ENCODE measurements around the gene HRG. TPM values are rescaled to one million over a fixed set of nuclear protein-coding genes. Genes with fewer than 3 reads are reported as not detected.

Gene HRG
- total and polyA plus RNA-seq, 2 experiments from 2014 or later = not detected

DNA sequence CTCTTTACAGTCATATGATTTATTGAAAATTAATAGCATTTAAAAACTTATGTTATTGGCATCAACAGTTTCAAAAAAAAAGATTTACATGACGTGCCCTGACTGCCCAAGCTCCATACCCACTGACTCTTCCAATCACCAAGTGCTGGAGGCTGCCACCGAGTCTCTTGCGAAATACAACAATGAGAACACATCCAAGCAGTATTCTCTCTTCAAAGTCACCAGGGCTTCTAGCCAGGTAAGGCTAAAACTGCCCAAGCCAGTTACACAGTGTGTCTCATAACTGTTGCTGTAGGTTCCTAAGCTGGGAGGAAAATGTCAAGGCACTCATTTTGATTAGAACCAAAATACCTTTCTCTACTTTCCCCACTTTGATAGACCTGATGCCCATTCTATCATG, 21.1 kb upstream of the HRG start:
- H3K4me3 ChIP-seq = no peak overlapping the region
- TF ChIP-seq, protein P1, sequence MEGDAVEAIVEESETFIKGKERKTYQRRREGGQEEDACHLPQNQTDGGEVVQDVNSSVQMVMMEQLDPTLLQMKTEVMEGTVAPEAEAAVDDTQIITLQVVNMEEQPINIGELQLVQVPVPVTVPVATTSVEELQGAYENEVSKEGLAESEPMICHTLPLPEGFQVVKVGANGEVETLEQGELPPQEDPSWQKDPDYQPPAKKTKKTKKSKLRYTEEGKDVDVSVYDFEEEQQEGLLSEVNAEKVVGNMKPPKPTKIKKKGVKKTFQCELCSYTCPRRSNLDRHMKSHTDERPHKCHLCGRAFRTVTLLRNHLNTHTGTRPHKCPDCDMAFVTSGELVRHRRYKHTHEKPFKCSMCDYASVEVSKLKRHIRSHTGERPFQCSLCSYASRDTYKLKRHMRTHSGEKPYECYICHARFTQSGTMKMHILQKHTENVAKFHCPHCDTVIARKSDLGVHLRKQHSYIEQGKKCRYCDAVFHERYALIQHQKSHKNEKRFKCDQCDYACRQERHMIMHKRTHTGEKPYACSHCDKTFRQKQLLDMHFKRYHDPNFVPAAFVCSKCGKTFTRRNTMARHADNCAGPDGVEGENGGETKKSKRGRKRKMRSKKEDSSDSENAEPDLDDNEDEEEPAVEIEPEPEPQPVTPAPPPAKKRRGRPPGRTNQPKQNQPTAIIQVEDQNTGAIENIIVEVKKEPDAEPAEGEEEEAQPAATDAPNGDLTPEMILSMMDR (conservative IDR thresholded peaks at IDR 0.05; ENCODE audit: low read depth in 2 of 2) = no peak
- TF ChIP-seq STAT1 (IDR thresholded peaks at IDR 0.05; ENCODE audit: unreplicated experiment) = no peak
- no peak for TF ChIP-seq JUNB (IDR thresholded peaks at IDR 0.05; ENCODE audit: unreplicated experiment)
- TF ChIP-seq EZH2phosphoT487 (IDR thresholded peaks at IDR 0.05; ENCODE audit: unreplicated experiment) = no peak
- no peak for TF ChIP-seq CREB1 (CRISPR knock-in tag; IDR thresholded peaks at IDR 0.05; ENCODE audit: low read depth)
- TF ChIP-seq POLR2AphosphoS5 (IDR thresholded peaks at IDR 0.05; ENCODE audit: low read depth) = no peak
- TF ChIP-seq, protein P2, sequence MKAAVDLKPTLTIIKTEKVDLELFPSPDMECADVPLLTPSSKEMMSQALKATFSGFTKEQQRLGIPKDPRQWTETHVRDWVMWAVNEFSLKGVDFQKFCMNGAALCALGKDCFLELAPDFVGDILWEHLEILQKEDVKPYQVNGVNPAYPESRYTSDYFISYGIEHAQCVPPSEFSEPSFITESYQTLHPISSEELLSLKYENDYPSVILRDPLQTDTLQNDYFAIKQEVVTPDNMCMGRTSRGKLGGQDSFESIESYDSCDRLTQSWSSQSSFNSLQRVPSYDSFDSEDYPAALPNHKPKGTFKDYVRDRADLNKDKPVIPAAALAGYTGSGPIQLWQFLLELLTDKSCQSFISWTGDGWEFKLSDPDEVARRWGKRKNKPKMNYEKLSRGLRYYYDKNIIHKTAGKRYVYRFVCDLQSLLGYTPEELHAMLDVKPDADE (IDR thresholded peaks at IDR 0.05) = no peak
- no peak for TF ChIP-seq ZNF331 (CRISPR knock-in tag; IDR thresholded peaks at IDR 0.05; ENCODE audit: low read depth)
- no peak for TF ChIP-seq ZNF114 (CRISPR knock-in tag; IDR thresholded peaks at IDR 0.05)
- TF ChIP-seq NANOG (IDR thresholded peaks at IDR 0.05; ENCODE audit: borderline replicate concordance) = no peak
- no peak for TF ChIP-seq EZH2 (IDR thresholded peaks at IDR 0.05; ENCODE audit: low read depth, unreplicated experiment)
- TF ChIP-seq, protein P3, sequence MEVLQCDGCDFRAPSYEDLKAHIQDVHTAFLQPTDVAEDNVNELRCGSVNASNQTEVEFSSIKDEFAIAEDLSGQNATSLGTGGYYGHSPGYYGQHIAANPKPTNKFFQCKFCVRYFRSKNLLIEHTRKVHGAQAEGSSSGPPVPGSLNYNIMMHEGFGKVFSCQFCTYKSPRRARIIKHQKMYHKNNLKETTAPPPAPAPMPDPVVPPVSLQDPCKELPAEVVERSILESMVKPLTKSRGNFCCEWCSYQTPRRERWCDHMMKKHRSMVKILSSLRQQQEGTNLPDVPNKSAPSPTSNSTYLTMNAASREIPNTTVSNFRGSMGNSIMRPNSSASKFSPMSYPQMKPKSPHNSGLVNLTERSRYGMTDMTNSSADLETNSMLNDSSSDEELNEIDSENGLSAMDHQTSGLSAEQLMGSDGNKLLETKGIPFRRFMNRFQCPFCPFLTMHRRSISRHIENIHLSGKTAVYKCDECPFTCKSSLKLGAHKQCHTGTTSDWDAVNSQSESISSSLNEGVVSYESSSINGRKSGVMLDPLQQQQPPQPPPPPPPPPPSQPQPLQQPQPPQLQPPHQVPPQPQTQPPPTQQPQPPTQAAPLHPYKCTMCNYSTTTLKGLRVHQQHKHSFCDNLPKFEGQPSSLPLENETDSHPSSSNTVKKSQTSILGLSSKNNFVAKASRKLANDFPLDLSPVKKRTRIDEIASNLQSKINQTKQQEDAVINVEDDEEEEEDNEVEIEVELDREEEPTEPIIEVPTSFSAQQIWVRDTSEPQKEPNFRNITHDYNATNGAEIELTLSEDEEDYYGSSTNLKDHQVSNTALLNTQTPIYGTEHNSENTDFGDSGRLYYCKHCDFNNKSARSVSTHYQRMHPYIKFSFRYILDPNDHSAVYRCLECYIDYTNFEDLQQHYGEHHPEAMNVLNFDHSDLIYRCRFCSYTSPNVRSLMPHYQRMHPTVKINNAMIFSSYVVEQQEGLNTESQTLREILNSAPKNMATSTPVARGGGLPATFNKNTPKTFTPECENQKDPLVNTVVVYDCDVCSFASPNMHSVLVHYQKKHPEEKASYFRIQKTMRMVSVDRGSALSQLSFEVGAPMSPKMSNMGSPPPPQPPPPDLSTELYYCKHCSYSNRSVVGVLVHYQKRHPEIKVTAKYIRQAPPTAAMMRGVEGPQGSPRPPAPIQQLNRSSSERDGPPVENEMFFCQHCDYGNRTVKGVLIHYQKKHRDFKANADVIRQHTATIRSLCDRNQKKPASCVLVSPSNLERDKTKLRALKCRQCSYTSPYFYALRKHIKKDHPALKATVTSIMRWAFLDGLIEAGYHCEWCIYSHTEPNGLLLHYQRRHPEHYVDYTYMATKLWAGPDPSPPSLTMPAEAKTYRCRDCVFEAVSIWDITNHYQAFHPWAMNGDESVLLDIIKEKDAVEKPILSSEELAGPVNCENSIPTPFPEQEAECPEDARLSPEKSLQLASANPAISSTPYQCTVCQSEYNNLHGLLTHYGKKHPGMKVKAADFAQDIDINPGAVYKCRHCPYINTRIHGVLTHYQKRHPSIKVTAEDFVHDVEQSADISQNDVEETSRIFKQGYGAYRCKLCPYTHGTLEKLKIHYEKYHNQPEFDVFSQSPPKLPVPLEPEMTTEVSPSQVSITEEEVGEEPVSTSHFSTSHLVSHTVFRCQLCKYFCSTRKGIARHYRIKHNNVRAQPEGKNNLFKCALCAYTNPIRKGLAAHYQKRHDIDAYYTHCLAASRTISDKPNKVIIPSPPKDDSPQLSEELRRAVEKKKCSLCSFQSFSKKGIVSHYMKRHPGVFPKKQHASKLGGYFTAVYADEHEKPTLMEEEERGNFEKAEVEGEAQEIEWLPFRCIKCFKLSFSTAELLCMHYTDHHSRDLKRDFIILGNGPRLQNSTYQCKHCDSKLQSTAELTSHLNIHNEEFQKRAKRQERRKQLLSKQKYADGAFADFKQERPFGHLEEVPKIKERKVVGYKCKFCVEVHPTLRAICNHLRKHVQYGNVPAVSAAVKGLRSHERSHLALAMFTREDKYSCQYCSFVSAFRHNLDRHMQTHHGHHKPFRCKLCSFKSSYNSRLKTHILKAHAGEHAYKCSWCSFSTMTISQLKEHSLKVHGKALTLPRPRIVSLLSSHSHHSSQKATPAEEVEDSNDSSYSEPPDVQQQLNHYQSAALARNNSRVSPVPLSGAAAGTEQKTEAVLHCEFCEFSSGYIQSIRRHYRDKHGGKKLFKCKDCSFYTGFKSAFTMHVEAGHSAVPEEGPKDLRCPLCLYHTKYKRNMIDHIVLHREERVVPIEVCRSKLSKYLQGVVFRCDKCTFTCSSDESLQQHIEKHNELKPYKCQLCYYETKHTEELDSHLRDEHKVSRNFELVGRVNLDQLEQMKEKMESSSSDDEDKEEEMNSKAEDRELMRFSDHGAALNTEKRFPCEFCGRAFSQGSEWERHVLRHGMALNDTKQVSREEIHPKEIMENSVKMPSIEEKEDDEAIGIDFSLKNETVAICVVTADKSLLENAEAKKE (CRISPR knock-in tag; IDR thresholded peaks at IDR 0.05) = no peak
- TF ChIP-seq, protein P4, sequence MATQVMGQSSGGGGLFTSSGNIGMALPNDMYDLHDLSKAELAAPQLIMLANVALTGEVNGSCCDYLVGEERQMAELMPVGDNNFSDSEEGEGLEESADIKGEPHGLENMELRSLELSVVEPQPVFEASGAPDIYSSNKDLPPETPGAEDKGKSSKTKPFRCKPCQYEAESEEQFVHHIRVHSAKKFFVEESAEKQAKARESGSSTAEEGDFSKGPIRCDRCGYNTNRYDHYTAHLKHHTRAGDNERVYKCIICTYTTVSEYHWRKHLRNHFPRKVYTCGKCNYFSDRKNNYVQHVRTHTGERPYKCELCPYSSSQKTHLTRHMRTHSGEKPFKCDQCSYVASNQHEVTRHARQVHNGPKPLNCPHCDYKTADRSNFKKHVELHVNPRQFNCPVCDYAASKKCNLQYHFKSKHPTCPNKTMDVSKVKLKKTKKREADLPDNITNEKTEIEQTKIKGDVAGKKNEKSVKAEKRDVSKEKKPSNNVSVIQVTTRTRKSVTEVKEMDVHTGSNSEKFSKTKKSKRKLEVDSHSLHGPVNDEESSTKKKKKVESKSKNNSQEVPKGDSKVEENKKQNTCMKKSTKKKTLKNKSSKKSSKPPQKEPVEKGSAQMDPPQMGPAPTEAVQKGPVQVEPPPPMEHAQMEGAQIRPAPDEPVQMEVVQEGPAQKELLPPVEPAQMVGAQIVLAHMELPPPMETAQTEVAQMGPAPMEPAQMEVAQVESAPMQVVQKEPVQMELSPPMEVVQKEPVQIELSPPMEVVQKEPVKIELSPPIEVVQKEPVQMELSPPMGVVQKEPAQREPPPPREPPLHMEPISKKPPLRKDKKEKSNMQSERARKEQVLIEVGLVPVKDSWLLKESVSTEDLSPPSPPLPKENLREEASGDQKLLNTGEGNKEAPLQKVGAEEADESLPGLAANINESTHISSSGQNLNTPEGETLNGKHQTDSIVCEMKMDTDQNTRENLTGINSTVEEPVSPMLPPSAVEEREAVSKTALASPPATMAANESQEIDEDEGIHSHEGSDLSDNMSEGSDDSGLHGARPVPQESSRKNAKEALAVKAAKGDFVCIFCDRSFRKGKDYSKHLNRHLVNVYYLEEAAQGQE (IDR thresholded peaks at IDR 0.05; ENCODE audit: unreplicated experiment) = no peak
- H4K20me1 ChIP-seq (replicated peaks; ENCODE audit: insufficient read depth) = no peaks in the 10 kb centered on the region
- no peaks in the 10 kb centered on the region for H3K36me3 ChIP-seq (ENCODE audit: insufficient read depth)
- H3K27ac ChIP-seq (ENCODE audit: low read depth) = no peak overlapping the region
- DNase-seq (ENCODE audit: low spot score) (no peak), ATAC-seq (no peak)
- no peaks in the 10 kb centered on the region for H3K79me2 ChIP-seq (replicated peaks; ENCODE audit: insufficient read depth)
- no peaks in the 10 kb centered on the region for H3K9me2 ChIP-seq (ENCODE audit: insufficient read depth)
- no peaks in the 10 kb centered on the region for H3F3A ChIP-seq (replicated peaks; ENCODE audit: low read depth)
- Mint-ChIP-seq H3K9me3 (no peaks in the 10 kb centered on the region), H3K27me3 (ENCODE audit: insufficient read depth, low read depth, poor library complexity) (peaks cover 1% of the 10 kb centered on the region), H3K27ac (no peak overlapping the region), H3K4me3 (no peak overlapping the region), H3K36me3 (ENCODE audit: low read depth) (no peaks in the 10 kb centered on the region), H3K4me1 (peaks cover 29% of the 10 kb centered on the region)
- H3K4me2 ChIP-seq = no peak overlapping the region
- H3K4me1 ChIP-seq (ENCODE audit: insufficient read depth) = peaks cover 33% of the 10 kb centered on the region
- no peak overlapping the region for H2AFZ ChIP-seq
- no peaks in the 10 kb centered on the region for H3K27me3 ChIP-seq (ENCODE audit: insufficient read depth)

All from GM23338 (cell line).